Gastrocnemius medialis (tissue), 4 donors: Measurements from ENCODE around the gene MYO1G. TPM values are rescaled to one million over a fixed set of nuclear protein-coding genes. Genes with fewer than 3 reads are reported as not detected.
A peak's percentile ranks its signal among the peaks of the same experiment; 100 is the strongest.

Source experiments
- ATAC-seq, 2 donors: fragments of 150-250 bp; one replicate each; pipeline ENCODE4 v1.9.1; 2016
- DNase-seq, 2 donors: peaks; one replicate each; pipeline ENCODE4 v3.0.0-alpha.2; 2019
- H3K27ac ChIP-seq, 4 donors: fragments of 200-600 bp; sonication (generic); 1 replicate in 1 of 4; 2 replicates in 3 of 4; pipeline ENCODE4 v1.5.1; 2016 to 2018; ENCODE audit warnings: mild to moderate bottlenecking in 2 of 4, moderate library complexity in 1 of 4
- H3K27me3 ChIP-seq, 3 donors: fragments of 200-600 bp; sonication (generic) in 2 of 3; 1 replicate in 1 of 3; 2 replicates in 2 of 3; pipeline versions ENCODE4 v1.5.1 to v1.6.0; 2016 to 2019; ENCODE audit warnings: mild to moderate bottlenecking in 1 of 3, moderate library complexity in 1 of 3
- H3K36me3 ChIP-seq, 2 donors: fragments of 200-600 bp; sonication (generic) in 1 of 2; one replicate each; pipeline ENCODE4 v1.5.1; 2017 to 2018
- H3K4me1 ChIP-seq, 2 donors: fragments of 200-600 bp; sonication (generic) in 1 of 2; one replicate each; pipeline ENCODE4 v1.5.1; 2016 to 2017; ENCODE audit warnings: mild to moderate bottlenecking in 2 of 2
- H3K4me3 ChIP-seq, 4 donors: fragments of 200-600 bp; sonication (generic) in 3 of 4; 1 replicate in 1 of 4; 2 replicates in 3 of 4; pipeline ENCODE4 v1.5.1; 2016 to 2019; ENCODE audit warnings: mild to moderate bottlenecking in 2 of 4
- H3K9me3 ChIP-seq, 3 donors: fragments of 200-600 bp; sonication (generic) in 2 of 3; 1 replicate in 1 of 3; 2 replicates in 2 of 3; pipeline ENCODE4 v1.5.1; 2016 to 2019
- POLR2A ChIP-seq, 2 donors: fragments of 450-650 bp; IDR thresholded peaks; one replicate each; pipeline ENCODE4 v1.6.1; 2017; ENCODE audit warnings: antibody characterized with exemption in 2 of 2, mild to moderate bottlenecking in 2 of 2, moderate library complexity in 2 of 2
- in situ Hi-C, 4 donors: fragments of 200-750 bp; cut with MboI; loops; one replicate each; pipeline versions ENCODE4 v1.15.0 to v1.8.0; 2017; ENCODE audit warnings: low sequenced_read_pairs in 4 of 4
- intact Hi-C: fragments of 100-400 bp; cut with DNase I; formaldehyde crosslinking; loops from one replicate; pipeline ENCODE4 v1.15.1; 2023; ENCODE audit warnings: low total_unique reads
- total RNA-seq, 4 donors: library from RNA; depleted of rRNA; stranded (reverse); fragments of >200 nt; gene quantifications; one replicate each; pipeline versions ENCODE4 v1.1.0 to v1.2.3, GENCODE V29; 2016
- TF ChIP-seq, protein P1 (sequence below), 5 experiments: fragments of 450-650 bp in 3 of 5; fragments of 200-600 bp in 2 of 5; sonication (generic) in 2 of 5; IDR thresholded peaks in 4 of 5; conservative IDR thresholded peaks in 1 of 5; 1 replicate in 4 of 5; 2 replicates in 1 of 5; pipeline ENCODE4 v1.5.1; 2016 to 2019; ENCODE audit warnings: antibody characterized with exemption in 5 of 5, mild to moderate bottlenecking in 3 of 5, moderate library complexity in 3 of 5

Gene MYO1G
- total RNA-seq, 4 donors from 2014 or later: 0.61 to 1.4 (median 1.3) TPM; not detected in 1

GRCh38 chr7:45000093-45001032, 21.5 kb upstream of the MYO1G start, which contains the start of gene CCM2:
CCM2 (plus strand) TSS chr7:45000201; CDS start chr7:45000334, 133 bp downstream.
- peaks cover 17 to 25% of the 10 kb centered on the region in 2 donors for H3K4me1 ChIP-seq
- peak in 1 of 2 donors; percentile 34 for DNase-seq
- intact Hi-C loops: loop anchor here (1.0 to 2.0 kb wide), 2 partner anchors 111 to 418 kb away; partner anchors contain the start of genes TBRG4 and TMED4

GRCh38 chr7:44999245-45000092, 20.7 kb upstream of the MYO1G start:
- peak; percentile 93 to 95 for ATAC-seq
- intact Hi-C loops (loop anchor here (1.0 to 2.0 kb wide), 5 partner anchors 13 to 417 kb away; partner anchors contain the start of genes H2AZ2, PURB, TBRG4 and TMED4), in situ Hi-C loops (loop anchor here in 1 of 4 donors (10.0 kb wide), 2 partner anchors 105 to 415 kb away; partner anchors contain the start of gene TMED4)
- peak; percentile 99 for DNase-seq
- H3K4me3 ChIP-seq: peak overlapping the region; percentile 58 to 71 (median 62)
- H3K4me1 ChIP-seq: peaks cover 13 to 21% of the 10 kb centered on the region in 2 donors
- TF ChIP-seq POLR2A (IDR thresholded peaks at IDR 0.05): peak; percentile 55 to 63
- TF ChIP-seq, protein P1, sequence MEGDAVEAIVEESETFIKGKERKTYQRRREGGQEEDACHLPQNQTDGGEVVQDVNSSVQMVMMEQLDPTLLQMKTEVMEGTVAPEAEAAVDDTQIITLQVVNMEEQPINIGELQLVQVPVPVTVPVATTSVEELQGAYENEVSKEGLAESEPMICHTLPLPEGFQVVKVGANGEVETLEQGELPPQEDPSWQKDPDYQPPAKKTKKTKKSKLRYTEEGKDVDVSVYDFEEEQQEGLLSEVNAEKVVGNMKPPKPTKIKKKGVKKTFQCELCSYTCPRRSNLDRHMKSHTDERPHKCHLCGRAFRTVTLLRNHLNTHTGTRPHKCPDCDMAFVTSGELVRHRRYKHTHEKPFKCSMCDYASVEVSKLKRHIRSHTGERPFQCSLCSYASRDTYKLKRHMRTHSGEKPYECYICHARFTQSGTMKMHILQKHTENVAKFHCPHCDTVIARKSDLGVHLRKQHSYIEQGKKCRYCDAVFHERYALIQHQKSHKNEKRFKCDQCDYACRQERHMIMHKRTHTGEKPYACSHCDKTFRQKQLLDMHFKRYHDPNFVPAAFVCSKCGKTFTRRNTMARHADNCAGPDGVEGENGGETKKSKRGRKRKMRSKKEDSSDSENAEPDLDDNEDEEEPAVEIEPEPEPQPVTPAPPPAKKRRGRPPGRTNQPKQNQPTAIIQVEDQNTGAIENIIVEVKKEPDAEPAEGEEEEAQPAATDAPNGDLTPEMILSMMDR (IDR thresholded peaks at IDR 0.05 in 4 of 5, conservative IDR thresholded peaks at IDR 0.05 in 1 of 5): peak in 1 of 5 experiments; percentile 22
- no peaks in the 10 kb centered on the region for H3K27me3 ChIP-seq
- H3K27ac ChIP-seq: peak overlapping the region; percentile 85 to 94 (median 92)
- H3K36me3 ChIP-seq: no peaks in the 10 kb centered on the region
- no peaks in the 10 kb centered on the region for H3K9me3 ChIP-seq

More at GRCh38 chr7:45000093-45001032, 21.5 kb upstream of the MYO1G start, which contains the start of gene CCM2:
- H3K27ac ChIP-seq: peak within 1 kb of the TSS; percentile 85 to 94 (median 92)
- TF ChIP-seq POLR2A (IDR thresholded peaks at IDR 0.05): peak; percentile 52 to 71
- TF ChIP-seq, protein P1 (IDR thresholded peaks at IDR 0.05 in 4 of 5, conservative IDR thresholded peaks at IDR 0.05 in 1 of 5): no peak
- H3K9me3 ChIP-seq: no peaks in the 10 kb centered on the region
- H3K27me3 ChIP-seq: no peaks in the 10 kb centered on the region
- peak in 1 of 2 donors; percentile 8 for ATAC-seq
- H3K36me3 ChIP-seq: no peaks in the 10 kb centered on the region
- in situ Hi-C loops: no loop called here
- peak within 1 kb of the TSS; percentile 71 to 85 (median 76) for H3K4me3 ChIP-seq

DNA sequence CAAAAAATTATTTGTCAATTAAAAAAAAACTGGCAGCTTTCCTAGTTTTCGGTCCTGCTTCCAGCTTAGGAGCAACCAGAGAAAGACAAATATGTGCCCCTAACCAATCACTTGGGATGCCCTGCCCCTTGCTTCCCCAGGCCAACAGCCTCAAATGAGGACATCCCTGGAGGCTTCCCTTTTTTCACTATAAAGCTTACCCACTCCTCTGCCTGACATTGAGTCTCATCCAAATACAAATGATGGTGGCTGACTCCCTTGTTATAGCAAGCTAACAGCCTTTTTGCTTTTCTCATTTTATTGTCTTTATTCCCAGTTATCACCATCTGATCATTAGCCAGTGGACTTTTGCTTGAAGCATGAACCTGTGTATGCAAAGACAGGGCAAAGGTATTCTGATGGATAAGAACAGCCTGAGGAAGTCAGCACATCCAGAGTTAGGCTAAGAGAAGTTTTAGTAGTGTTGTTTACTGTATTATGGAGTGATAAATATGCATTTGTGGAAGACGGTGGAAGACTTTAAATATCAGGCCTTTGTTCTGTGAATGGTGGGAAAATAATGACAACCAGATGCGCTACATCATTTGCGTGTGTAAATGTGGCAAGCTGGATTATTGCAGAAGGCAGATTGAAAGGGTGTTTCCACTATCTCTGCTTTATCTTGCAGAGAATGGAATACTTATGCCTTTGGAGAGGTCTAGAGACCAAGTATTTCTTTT, 19.5 kb upstream of the MYO1G start:
- H3K4me3 ChIP-seq: peak overlapping the region; percentile 58 to 71 (median 62)
- TF ChIP-seq, protein P1 (IDR thresholded peaks at IDR 0.05 in 4 of 5, conservative IDR thresholded peaks at IDR 0.05 in 1 of 5): no peak
- no peak for TF ChIP-seq POLR2A (IDR thresholded peaks at IDR 0.05)
- intact Hi-C loops (loop anchor here (2.0 kb wide), 1 partner anchor 150 kb away; the partner anchor contains the start of gene H2AZ2), in situ Hi-C loops (loop anchor here in 1 of 4 donors (10.0 kb wide), 2 partner anchors 106 to 414 kb away; partner anchors contain the start of gene TMED4)
- peaks cover 13 to 21% of the 10 kb centered on the region in 2 donors for H3K4me1 ChIP-seq
- no peaks in the 10 kb centered on the region for H3K36me3 ChIP-seq
- H3K27me3 ChIP-seq: no peaks in the 10 kb centered on the region
- H3K9me3 ChIP-seq: no peaks in the 10 kb centered on the region
- peak overlapping the region; percentile 85 to 94 (median 92) for H3K27ac ChIP-seq
- ATAC-seq: no peak
- no peak for DNase-seq
